ENCODE measurements around the gene TMEM138.

GRCh38 chr11:61370349-61371005 lies 8.3 kb downstream of the TMEM138 start:
- TF ChIP-seq, protein P1, sequence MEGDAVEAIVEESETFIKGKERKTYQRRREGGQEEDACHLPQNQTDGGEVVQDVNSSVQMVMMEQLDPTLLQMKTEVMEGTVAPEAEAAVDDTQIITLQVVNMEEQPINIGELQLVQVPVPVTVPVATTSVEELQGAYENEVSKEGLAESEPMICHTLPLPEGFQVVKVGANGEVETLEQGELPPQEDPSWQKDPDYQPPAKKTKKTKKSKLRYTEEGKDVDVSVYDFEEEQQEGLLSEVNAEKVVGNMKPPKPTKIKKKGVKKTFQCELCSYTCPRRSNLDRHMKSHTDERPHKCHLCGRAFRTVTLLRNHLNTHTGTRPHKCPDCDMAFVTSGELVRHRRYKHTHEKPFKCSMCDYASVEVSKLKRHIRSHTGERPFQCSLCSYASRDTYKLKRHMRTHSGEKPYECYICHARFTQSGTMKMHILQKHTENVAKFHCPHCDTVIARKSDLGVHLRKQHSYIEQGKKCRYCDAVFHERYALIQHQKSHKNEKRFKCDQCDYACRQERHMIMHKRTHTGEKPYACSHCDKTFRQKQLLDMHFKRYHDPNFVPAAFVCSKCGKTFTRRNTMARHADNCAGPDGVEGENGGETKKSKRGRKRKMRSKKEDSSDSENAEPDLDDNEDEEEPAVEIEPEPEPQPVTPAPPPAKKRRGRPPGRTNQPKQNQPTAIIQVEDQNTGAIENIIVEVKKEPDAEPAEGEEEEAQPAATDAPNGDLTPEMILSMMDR (IDR thresholded peaks at IDR 0.05): no peak
- no peak for TF ChIP-seq POLR2A (IDR thresholded peaks at IDR 0.05)

All from body of pancreas (tissue), 4 donors.